ENCODE results near the gene JAKMIP2.
"Not testable (repeated sequence)": the region's sequence is repeated elsewhere in the genome, so short reads cannot be mapped to it uniquely, and the experiment has no call there.

The JAKMIP2 gene

GRCh38 chr5:147557876-147558745 lies 224.4 kb downstream of the JAKMIP2 start:
- no peak for DNase-seq (ENCODE audit: low read depth)

GRCh38 chr5:147555176-147555575 lies 227.4 kb downstream of the JAKMIP2 start:
- DNase-seq (ENCODE audit: low read depth), result no peak

DNA sequence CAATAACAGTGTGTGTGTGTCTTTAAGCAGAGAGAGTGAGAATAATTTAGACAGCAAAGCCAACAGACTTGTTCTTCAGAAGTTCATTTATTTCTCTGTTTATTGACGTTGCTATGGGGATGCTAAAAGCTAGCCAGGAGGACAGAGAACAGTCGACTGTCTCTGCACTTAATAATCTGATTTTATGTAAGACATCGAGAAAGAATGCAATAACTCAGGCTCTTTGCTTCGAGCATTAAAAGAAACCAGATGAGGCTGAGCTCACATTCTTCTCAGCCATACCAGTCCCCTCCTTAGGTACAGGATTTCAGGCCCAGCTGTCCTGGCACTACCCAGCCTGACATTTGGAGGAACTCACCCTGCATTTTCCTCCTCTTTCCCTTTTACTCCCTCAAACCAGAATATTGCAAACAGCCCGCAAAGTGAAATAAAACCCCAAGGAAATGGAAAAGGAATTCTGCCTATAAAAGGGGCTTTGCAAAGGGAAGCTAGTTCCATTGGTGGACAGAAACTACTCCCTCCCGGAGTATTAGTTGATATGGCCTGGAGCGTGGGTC lies 228.2 kb downstream of the JAKMIP2 start:
- no peak for DNase-seq (ENCODE audit: low read depth)

DNA sequence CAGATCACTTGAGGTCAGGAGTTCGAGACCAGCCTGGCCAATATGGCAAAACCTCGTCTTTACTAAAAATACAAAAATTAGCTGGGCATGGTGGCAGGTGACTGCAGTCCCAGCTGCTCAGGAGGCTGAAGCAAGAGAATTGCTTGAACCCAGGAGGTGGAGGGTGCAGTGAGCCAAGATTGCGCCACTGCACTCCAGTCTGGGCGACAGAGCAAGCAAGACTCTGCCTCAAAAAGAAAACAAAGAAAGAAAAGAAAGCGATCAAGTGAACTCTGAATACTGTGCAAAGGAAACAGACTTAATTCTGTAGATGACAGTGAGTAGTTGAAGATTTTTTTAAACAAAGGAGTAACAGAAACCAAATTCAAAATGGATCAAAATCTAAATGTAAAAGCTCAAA lies 228.7 kb downstream of the JAKMIP2 start:
- not testable (repeated sequence) for DNase-seq (ENCODE audit: low read depth)

DNA sequence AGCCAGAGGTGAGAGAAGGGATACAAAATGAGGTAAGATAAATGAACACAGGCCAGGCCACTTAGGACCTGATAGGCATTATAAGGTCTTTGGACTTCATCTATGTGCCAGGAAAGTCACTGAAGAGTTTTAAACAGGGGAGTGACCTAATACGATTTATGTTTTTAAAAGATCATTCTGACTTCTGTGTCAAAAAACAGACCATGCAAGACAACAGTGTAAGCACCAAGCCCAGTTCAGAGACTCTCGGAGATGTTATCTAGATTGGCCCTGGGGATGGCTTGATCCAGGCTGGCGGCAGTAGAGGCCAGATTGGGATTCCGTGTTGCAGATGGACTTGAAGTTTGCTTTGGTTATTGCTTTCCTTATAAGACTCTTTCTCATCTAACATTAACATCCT lies 229.6 kb downstream of the JAKMIP2 start:
- no peak for DNase-seq (ENCODE audit: low read depth)

DNA sequence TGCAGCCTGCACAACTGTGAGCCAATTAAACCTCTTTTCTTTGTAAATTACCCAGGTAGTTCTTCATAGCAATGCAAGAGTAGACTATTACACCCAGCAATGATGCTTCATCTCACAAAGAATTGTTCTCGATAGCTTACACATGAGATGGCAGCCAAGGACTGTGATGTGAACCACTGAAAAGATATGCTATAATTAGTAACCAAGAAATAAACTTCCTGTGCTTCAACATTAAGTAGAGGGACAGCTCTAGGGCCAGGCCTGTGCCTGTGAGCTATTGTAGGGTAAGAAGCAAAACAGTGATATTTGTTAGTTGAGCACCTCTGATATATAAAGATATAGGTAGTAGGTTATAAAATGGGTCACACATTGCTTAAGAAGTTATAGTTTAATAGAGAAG lies 230.9 kb downstream of the JAKMIP2 start:
- no peak for DNase-seq (ENCODE audit: low read depth)

DNA sequence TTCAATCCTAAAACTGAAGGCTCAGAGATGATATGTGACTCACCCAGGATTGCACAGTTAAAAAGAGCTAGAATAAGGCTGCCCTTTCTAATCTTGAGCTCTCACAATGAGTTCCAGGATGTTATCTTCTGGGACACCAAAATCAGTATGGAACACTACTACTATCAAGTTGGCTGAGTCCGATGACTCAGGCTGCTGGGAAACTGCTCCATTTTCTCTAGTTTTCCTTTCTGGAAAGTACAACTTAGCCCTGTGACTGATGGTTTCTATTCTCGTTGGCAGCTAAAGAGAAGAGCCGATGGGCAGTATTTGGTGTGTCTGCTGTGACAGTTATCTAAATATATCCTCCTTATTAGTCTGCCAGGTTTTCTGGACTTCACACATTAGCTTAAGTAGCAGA lies 234.8 kb downstream of the JAKMIP2 start:
- no peak for DNase-seq (ENCODE audit: low read depth)

GRCh38 chr5:147544556-147544955 lies 238.0 kb downstream of the JAKMIP2 start:
- DNase-seq (ENCODE audit: low read depth), result no peak

DNA sequence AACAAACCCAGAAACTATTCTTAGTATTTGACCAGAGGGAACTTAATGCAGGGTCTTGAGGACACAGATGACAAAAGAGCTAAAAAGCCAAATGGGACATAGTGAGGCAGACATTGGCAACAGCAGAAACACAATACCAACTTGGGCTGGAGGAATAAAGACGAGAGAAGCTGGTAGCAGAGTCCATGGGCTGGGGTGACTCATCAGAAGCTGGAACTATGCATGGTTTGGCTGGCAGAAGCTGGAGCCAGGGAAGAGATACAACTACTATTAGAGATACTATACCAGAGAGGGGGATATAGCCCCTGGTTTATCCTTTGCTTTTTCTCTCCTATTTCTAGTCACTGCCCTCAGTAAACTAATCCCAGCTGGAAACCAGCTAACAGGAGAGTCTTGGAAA lies 243.5 kb downstream of the JAKMIP2 start:
- DNase-seq (ENCODE audit: low read depth), result no peak

- DNase-seq (ENCODE audit: low read depth), result no peak
Observed at GRCh38 chr5:147538236-147538635, 244.3 kb downstream of the JAKMIP2 start.
